HG03565 (cell line): Measurements from ENCODE around the gene THADA.
"Not testable (repeated sequence)": the region's sequence is repeated elsewhere in the genome, so short reads cannot be mapped to it uniquely, and the experiment has no call there.

ENCODE experiments used
- ATAC-seq: cut with Tn5 transposase; IDR thresholded peaks from one replicate; pipeline ENCODE4 v1.9.1; 2021; ENCODE audit warnings: mild to moderate bottlenecking, moderate library complexity; ENCODE audit not compliant: unreplicated experiment

The THADA gene

DNA sequence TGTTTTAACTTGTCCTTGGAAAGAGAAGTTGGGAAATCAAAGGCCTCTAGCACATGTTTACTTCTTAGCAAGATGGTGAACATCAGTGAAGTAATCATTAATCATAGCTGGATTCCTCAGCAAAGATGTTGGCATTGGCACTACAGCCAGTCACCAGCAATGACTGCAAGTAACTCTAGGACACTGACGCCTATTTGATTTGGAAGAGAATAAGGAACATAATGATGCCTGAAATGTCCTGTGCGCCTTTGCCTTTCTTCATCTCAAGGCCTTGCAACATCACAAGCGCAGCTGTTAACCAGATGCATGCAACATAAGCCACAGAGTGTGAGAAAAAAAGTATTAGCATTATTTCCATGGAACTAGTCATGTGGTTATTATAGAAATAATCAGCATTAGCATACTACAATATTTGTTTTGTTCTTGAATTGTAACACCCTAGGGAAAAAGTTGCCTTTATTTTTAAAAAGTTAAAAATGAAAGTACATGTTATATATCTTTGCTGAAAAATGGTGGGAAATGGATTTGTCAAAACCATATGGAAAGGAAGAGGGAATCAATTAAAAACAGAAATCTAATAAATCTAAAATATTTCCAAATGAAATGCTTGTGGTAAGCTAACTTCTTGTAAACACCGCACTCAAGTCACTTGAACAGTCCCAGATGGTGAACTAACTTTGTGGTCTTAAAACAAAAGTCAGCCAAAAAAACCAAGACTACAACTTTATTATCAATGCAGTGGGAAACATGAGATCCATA, 55.6 kb downstream of the THADA start:
- no peak for ATAC-seq

DNA sequence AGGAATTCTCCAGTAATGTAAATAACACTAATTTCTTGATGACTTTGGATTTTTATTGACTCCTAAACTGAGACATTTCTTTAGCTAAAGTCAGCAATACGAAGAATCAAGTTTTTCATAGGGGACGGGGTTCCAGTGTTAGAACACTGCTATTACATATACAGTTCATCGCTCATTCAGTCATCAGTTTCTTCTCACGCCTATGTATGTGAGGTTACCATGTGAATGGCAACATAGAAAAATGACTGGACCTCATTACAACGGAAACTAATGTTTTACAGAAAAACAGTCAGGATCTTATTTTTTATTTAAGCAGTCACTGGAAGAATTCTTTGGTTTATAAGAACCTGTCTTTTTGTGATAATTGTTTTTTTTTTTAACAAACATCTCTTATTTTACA, 56.4 kb downstream of the THADA start:
- ATAC-seq: no peak

DNA sequence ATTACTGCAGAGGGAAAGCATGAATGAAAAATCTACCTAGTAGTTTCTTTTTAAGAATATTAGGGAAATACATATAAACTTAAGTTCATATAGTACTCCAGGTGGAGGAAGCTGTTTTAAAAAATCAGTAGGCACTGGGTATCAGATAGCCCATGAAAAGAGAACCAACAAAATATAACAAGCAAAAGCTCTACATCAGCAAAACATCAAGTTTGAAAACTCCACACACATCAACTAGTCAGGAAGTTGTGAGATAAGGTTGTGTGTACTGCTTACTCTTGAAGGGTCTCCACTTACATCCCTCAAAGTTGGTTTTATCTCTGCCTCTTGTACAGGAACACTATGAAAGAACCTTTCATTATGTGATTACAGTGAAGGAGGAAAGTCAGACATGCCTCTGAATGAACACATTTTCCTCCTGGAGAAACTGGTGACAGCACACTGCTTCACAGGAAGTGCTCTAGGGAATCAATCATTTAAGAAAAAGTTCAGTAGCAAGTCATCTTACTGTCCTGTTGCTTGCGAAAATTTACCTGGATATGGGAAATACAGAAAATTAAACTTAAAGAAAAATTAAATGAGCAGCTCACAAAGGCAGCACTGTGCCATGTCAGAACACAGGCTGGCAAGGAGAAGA, 57.7 kb downstream of the THADA start:
- no peak for ATAC-seq

DNA sequence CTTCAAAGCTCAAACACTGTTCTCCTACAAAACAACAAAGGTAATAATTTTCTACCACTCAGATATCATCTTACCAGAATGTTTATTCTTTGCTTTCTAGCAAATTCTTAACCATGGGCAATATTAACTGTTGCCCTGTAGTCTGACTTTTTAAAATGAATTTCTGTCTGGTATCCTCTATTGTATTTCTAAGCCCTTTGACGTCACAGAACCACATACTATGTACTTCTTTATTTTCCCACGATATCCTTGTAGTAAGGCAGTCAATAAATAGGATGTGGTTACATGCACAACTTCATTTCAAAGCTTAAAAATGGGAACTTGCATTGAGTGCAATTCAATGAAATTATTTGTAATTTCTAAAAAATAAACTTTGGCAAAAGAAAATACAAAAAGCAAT, 58.7 kb downstream of the THADA start:
- no peak for ATAC-seq

DNA sequence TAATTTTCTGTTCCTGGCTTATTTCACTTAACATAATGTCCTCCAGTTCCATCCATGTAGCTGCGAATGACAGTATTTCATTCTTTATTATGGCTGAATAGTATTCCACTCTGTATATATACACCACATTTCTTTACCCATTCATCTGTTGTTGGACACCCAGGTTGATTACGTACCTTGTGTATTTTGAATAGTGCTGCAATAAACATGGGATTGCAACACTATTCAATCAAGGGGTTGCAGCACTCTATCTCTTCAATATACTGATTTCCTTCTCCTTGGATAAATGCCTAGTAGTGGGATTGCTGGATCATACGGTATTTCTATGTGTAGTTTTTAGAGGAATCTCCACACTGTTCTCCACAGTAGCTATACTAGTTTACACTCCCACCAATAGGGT, 61.3 kb downstream of the THADA start:
- ATAC-seq: no peak

DNA sequence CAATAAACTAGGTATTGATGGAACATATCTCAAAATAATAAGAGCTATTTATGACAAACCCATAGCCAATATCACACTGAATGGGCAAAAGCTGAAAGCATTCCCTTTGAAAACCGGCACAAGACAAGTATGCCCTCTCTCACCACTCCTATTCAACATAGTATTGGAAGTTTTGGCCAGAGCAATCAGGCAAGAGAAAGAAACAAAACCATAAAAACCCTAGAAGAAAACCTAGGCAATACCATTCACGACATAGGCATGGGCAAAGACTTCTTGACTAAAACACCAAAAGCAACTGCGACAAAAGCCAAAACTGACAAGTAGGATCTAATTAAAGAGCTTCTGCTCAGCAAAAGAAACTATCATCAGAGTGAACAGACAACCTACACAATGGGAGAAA, 63.3 kb downstream of the THADA start:
- ATAC-seq: not testable (repeated sequence)

DNA sequence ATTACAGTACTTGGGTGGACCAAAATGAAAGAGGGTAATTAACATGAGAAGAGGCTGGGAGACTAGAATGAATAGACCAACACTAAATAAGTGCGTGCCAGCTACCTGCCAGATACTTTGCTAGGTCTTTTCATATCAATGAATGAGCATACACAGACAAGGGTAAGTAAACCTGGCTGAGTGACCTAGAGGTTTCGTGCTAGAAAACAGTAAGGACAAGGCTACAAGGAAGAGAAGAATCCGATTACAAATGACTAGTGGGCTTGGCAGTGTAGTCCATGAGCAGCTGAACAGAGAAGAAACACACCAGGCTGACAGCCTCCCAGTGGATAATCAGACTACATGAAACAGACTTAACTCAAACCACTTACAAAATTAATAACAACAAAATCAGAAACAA, 64.6 kb downstream of the THADA start:
- ATAC-seq: no peak

DNA sequence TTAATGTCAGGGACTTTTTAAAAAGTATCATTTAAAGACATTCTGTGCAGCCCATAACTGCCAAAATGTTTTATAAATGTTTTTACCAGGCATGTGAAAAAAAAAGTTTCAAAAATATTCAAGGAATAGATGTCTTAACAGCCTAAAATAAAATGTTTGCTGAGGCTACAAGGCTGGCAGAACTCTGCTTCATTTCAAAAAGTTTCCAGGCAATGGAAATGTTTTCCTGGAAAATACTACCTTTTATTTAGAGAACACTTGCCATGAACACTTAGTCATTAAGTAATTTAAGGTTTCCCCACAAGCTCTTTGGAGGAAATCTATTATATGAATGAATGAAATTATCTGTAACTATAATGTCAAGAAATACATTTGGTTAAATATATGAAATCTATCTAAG, 68.8 kb downstream of the THADA start:
- no peak for ATAC-seq

DNA sequence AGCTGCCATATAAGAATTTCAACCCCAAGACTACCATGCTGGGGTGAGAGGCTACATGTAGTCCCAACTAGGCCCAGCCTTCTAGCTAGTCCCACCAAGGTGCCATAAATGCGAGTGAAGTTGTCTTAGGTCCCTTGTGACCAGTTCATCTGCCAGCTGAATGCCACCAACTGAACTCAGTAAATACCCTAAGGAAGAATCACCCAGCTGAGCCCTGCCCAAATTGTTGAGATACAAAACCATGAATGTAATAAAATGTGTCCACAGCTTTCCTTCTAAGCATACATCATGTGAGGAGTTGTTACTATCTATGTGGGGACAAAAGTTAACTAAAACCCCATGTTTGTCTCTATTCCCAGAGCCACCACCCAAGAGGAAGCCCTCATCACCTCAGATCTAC, 70.3 kb downstream of the THADA start:
- no peak for ATAC-seq

DNA sequence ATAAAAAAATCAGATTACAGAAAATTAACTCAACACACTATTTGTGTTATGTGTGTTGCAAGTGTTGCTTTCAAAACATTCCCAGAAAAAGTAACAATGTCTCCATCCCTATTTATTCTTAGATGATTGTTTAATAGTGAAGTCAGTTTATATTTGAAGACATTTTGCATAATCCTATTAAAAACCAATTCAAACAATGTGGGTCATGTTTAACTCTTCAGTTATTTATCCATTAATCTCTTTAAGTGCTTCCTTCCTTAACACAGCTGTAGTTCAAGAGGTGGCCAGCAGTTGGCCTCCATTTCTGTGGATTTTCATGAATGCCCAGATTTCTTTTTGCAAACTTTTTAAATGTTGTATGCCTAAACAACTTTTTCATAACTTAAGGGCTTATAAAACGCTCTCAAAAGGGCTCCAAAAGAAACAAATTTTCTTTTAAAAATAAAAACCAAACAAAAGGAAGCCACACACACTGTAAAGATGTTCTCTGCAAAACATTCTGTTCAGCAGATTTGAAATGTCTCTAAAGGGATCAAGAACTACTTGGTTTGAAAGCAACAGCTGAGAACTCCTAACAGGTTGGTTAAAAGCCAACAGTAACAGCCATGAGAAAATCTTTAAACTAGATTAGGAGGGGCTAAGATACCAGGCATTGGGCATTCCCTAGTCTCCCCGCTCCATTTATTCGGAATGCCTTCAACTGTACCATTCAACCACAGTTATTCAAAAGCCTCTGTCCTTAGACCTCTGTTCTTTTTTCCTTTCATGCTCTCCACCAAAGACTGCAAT, 71.5 kb downstream of the THADA start:
- ATAC-seq: no peak

DNA sequence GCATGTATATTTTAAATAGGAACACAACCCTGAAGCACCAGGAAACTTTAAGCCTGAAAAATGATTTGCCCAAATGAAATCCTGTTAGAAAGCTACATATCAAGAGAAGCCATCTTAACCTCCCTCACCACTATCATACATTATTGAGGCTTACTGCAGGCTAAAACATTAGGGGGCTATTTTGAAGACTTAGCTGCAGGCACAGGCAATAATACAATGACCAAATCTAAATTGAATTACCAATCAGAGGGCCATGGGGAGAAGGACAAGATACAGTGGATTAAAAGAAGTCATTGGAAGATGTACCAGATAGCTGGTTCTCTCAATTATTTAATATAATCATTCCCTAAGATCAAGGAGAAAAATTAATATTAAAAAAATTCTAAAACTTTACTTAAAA, 73.7 kb downstream of the THADA start:
- no peak for ATAC-seq

DNA sequence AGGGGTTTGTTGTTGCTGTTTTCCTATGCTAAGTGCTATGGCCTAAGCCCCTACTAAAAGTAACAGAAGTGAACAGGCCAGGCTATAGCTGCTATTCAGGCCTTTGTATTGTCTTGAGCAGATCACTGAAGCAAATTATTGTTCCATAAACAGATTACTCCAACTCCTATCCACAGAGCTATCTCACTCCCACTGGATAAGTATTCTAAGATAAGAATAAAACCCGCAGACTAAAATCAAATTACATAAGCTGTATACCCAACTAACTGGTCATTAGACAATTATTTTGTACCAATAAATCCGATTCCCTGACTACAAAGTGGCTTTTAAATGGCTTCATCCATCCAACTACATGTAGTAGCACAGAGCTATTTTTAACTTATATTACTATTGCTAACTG, 74.3 kb downstream of the THADA start:
- ATAC-seq: no peak

DNA sequence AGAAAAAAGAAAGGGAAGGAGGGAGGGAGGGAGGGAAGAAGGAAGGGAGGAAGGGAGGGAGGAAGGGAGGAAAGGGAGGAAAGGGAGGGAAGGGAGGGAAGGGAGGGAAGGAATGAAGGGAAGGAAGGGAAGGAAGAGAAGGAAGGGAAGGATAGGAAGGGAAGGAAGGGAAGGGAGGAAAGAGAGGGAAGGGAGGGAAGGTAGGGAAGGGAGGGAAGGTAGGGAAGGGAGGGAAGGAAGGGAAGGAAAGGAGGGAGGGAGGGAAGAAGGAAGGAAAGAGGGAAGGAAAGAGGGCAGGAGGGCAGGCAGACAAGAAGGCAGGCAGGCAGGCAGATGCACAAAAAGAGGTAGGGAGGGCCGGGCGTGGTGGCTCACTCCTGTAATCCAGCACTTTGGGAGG, 74.9 kb downstream of the THADA start:
- no peak for ATAC-seq

DNA sequence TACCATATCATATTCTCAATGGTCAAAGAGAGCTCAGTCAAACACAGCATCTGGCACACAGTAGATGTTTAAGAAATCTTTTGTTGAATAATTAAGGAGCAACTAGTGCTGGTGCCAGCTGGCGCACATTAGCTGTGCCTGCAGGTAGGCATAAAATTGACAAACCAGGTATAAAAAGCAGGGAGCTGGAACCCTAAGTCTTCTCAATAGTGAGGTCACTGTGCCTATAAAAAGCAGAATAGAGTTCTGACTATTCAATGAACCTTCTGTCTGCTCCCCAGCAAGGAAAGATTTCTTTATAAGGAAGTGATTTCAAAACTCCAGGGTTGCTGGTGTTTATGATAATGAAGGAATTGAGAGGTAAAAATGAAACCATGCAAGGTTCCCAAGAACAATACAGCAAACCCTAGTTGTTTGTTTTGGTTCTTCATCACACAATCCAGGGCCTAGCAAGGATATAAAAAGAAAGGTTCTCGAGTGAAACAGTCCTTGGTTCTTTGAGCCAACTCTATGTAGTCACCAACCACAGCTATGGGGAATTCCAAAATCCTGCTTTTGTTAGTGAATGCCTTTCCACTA, 76.1 kb downstream of the THADA start:
- no peak for ATAC-seq

DNA sequence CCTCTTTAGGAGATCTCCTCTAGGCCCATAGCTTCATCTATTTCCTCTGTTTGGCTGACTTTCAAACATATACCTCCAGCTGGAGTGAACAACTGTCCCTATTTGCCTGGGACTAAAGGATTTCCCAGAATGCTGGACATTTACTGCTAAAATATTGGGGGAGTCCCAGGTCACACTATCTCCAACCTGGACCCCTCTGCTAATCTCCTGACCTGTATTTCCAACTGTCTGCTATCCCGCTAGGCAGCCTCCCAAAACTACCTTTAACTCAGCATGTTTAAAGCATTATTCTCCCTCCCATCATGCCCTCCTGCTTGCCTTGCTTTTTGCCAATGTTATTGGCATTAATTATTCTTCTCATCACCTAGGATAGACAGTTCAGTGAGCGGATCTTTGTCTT, 77.1 kb downstream of the THADA start:
- ATAC-seq: no peak

DNA sequence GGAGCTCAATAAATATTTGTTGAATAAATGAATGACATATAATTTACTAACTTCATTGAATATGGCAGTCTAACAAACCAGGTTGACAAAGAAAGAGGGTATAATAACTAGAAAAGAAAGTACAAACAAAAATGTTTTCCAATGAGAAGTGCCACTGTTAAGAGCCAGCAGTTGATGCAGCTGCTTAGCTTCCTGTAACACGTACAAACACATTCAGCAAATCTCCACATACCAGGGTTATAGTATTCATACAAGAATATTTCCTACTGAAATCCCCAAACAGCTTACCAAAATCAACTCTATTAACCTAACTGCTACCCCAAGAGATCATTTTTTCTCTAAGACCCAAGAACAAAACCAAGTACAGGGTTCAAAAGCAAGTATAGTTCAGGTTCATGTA, 77.7 kb downstream of the THADA start:
- ATAC-seq: no peak

DNA sequence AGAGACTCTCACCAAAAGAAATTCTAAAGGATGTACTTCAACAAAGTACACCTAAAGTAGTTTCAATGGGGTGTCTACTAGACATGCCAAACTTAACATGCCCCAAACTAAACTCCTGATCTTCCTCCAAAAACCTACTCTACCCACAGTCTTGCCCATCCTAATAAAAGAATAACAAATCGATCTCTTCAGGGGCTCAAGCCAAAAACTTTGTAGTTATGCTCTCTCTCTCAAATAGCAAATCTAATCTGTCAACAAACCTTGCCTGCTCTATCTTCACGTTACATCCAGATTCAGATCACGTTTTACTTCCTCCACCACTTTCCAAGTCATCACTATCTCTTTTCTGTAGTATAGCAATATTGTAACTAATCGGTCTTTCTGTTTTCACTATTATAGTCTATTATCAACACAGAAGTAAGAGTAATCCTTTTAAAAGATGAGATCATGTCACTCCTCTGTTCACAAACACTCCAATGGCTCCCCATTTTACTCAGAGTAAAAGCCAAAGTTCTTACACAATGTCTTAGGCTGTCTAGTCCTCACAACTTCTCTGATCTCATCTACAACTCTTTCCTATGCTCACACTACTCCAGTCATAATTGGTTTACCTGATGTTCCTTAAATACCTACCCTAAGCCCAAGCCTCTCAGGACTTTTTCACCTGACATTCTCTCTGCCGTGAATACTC, 79.9 kb downstream of the THADA start:
- no peak for ATAC-seq

DNA sequence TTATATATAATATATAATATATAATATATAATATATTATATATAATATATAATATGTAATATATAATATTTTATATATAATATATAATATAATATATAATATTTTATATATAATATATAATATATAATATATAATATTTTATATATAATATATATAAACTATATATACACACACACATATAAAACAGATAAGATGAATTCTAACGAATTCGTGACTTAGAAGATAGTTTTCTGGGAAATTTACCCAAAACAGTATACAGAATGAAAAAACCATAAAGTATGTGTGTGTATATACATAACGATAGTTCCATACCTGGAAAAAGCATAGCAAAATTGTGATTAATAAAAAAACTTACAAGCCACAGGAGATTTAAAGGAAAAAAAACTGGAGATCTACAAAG, 80.6 kb downstream of the THADA start:
- no peak for ATAC-seq

DNA sequence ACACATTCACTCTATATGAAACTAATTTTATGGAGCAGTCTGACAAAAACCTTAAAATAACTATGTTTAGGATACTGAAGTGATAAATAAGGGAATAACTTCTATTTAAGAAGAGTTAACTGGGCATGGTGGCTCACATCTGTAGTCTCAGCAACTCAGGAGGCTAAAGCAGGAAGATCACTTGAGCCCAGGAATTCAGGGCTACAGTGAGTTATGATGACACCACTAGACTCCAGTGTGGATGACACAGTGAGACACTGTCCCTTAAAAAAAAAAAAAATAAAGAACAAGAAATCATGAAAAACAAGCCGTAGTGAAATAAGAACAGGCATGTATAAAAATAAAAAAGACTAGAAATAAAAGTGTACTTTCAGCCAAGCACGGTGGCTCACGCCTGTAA, 82.0 kb downstream of the THADA start:
- no peak for ATAC-seq

DNA sequence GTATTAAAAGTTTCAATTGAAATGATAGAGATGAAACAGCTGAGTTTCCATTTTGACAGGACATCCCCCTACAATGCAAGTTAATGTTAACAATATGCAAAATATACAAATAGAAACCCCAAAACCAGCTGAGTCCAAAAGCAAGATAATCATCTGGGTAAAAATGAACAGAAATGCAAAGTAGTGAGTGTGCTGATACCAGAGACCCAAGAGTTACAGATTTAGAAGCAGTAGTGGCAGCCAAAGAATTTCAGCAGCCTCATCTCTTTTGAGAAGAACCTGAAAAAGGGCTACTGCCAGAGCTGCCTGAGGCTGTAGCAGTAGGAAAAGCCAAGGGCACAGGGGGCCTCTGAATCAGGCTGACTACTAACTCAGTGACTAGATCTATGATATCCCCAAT, 82.6 kb downstream of the THADA start:
- peak; percentile 48 for ATAC-seq

DNA sequence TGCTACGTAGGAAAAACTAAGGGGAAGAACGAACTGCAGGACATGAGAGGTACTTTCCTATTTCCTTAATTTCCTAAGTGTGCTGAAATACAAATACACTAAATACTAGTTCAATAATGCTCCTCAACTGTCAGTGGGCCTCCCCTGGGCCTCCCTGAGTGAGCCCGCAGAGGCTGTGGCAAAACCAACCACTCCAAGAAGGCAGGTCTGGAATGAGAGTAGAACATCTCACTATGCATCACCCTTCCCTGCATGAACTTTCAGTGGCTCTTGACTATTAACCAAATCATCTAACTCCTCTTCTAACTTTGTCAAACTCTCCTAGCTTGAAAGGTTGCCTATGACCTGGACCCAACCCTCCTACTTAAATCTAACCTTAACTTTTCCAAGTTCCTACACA, 84.6 kb downstream of the THADA start:
- no peak for ATAC-seq
